NB4 (cell line): ENCODE data around the gene BDNF.

Experiments used
- CTCF ChIP-seq: IDR thresholded peaks from one replicate; pipeline ENCODE4 v1.5.1; 2012; ENCODE audit warnings: low read depth, low read length
- MYC ChIP-seq: IDR thresholded peaks from 2 replicates; pipeline ENCODE4 v1.6.1; 2011; ENCODE audit warnings: low read depth, low read length
- POLR2A ChIP-seq: IDR thresholded peaks from 2 replicates; pipeline ENCODE4 v1.6.1; 2011; ENCODE audit warnings: mild to moderate bottlenecking; ENCODE audit not compliant: insufficient read length; ENCODE audit errors: extremely low read depth
- TF ChIP-seq, protein P1 (sequence below): IDR thresholded peaks from 2 replicates; pipeline ENCODE4 v1.6.1; 2011; ENCODE audit warnings: low read depth, low read length

DNA sequence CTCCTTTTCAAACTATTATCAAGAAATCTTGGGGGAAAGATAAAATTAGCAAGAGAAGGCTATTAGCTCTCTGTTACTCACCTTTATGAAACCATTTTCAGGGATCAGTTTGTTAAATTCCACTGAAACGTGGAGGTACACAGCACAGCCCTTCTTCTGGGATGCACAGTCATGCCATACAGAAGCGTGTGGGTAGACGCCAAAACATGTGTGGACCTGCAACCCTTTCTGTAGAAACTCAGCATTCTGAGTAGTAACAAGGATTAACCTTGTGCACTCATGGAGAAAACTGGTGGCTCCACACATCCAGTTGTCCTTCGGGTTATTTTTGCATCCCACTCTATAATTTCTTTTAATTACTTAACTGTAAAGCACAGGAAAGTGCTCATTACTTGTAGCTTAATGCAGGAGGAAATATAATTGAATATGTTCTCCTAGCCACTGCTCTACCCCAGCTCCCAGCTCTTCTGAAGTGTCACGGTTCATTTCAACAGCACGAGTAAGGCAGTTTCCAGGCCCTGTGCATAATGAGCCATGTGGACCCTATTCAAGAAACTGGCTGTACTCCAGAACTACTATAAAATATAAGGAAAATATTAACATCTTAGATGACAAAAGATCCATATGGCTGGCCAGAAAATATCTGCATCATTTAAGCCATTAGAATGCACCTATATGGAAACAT, 26.1 kb downstream of the BDNF start:
- no peak for TF ChIP-seq CTCF
- TF ChIP-seq, protein P1, sequence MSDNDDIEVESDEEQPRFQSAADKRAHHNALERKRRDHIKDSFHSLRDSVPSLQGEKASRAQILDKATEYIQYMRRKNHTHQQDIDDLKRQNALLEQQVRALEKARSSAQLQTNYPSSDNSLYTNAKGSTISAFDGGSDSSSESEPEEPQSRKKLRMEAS = no peak
- TF ChIP-seq POLR2A = no peak
- no peak for TF ChIP-seq MYC
